Suppressor macrophage (primary cell): Measurements from ENCODE around the gene GRM4.

ENCODE experiments used
- DNase-seq, 4 experiments: peaks; one replicate each; pipeline ENCODE4 v3.0.0-alpha.2; 2020 to 2022

The GRM4 gene

DNA sequence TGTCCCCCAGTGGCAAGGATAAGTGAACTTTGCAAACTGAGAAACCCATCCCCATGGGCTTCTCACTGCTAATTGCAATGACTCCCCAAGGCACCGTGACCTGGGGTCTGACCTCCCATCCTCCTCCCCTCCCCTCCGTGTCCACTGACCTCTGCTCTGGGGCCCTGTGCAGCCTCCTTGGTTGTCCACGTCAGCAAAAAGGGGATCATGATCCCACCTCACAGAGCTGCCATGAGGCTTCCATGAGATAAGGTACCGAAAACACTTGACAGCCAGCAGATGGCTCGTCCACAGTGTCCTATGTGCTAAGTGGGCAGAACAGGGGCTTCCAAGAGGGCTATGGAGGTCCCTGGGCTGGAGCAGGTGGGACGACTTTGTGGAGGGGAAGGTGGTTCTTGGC lies 104.5 kb downstream of the GRM4 start:
- DNase-seq, result no peak

DNA sequence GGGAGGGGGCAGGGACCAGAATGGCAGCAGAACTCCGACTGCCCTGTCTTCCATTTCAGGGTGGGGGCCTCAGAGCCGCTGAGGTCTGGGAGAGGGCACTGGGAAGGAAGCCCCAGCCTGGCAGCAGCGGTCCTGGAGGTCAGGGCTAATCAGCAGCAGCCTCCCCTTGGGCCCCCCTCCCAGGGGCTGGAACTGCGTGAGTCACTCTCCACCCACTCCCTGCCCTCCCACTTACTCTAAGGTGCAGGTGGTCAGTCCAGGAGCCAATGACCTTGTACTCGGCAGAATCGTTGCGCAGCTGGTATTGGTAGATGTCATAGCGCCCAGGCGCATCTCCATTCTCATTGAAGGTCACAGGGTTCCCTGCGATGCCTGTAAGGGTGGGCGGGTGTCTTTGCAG lies 105.9 kb downstream of the GRM4 start:
- DNase-seq, result no peak

GRCh38 chr6:34037151-34037550 lies 108.7 kb downstream of the GRM4 start:
- DNase-seq, result no peak

- DNase-seq, result no peak
These were observed 109.4 kb downstream of the GRM4 start for GRCh38 chr6:34036357-34037069.

- no peak for DNase-seq
These were observed 110.1 kb downstream of the GRM4 start for GRCh38 chr6:34035704-34036356.

- no peak for DNase-seq
These were observed 110.7 kb downstream of the GRM4 start for GRCh38 chr6:34035161-34035560.

DNA sequence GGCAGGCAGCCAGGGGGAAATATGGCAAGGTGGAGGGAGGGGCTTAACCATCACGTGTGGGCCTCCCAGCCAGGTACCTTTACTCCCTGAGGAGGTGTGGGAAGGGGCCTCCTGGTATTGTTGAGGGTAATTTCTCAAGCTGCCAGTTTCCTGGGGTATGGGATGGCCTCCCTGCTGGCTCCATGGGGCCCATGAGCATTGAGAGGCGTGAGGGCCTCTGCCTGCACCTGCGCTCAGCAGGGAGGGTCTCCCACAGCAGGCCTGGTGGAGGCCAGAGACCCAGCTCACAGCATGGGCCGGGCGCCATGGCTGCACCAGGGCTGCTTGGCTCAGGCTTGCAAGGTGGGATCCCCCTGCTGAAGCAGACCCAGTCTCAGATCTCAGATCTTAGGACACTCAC lies 113.0 kb downstream of the GRM4 start:
- DNase-seq, result no peak

- DNase-seq, result no peak
These were observed 114.1 kb downstream of the GRM4 start for GRCh38 chr6:34031625-34032383.

GRCh38 chr6:34030831-34031624 lies 114.9 kb downstream of the GRM4 start:
- DNase-seq, result no peak

GRCh38 chr6:34029489-34030280 lies 116.2 kb downstream of the GRM4 start:
- DNase-seq, result no peak

GRCh38 chr6:34028691-34029360 lies 117.1 kb downstream of the GRM4 start:
- DNase-seq, result no peak

- no peak for DNase-seq
These were observed 117.9 kb downstream of the GRM4 start for GRCh38 chr6:34027939-34028441.

DNA sequence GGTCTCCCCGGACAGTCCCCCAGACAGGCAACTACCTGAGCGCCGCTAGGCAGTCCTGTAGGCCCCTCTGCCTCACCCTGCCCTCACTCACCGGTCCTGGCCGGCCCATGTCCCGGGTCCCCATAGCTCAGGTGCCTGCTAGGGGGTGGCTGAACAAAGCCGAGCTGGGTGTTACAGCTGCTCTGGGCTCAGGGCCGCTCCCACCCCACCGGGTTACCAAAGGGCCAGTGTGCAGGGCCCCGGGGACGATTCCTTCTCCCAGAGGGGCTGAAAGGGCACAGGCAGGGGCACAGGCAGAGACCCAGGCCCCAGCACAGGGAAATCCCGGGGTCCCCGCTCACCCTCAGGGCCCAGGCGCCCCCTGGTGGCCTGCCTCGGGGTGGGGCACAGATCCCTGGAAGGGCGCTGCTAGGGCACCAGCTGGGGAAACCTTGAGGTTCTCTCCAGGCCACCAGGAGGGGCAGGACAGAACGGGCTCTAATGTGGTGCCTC lies 118.4 kb downstream of the GRM4 start:
- DNase-seq, result peak; percentile 58 to 82 (median 68)

GRCh38 chr6:34025861-34026260 lies 120.0 kb downstream of the GRM4 start:
- DNase-seq, result no peak

GRCh38 chr6:34025112-34025807 lies 120.6 kb downstream of the GRM4 start:
- DNase-seq, result no peak

- no peak for DNase-seq
These were observed 123.0 kb downstream of the GRM4 start for GRCh38 chr6:34022873-34023255.

GRCh38 chr6:34022250-34022872 lies 123.5 kb downstream of the GRM4 start:
- no peak for DNase-seq

- DNase-seq, result no peak
These were observed 124.2 kb downstream of the GRM4 start for GRCh38 chr6:34021554-34022190.

GRCh38 chr6:34020807-34021553 lies 124.9 kb downstream of the GRM4 start:
- no peak for DNase-seq
